Activated CD4-positive, alpha-beta T cell treated with anti-CD3 and anti-CD28 coated beads, Interleukin-10, Interleukin-2, amounts not matched to agents 100 ng/mL and 50 ng/mL, durations not matched to agents 16 hours and 8 hours (primary cell): ENCODE data around the gene YTHDF2.
"Not testable (repeated sequence)": the region's sequence is repeated elsewhere in the genome, so short reads cannot be mapped to it uniquely, and the experiment has no call there.

Experiments used
- DNase-seq: peaks from one replicate; pipeline ENCODE4 v3.0.0-alpha.2; 2020

YTHDF2 gene

DNA sequence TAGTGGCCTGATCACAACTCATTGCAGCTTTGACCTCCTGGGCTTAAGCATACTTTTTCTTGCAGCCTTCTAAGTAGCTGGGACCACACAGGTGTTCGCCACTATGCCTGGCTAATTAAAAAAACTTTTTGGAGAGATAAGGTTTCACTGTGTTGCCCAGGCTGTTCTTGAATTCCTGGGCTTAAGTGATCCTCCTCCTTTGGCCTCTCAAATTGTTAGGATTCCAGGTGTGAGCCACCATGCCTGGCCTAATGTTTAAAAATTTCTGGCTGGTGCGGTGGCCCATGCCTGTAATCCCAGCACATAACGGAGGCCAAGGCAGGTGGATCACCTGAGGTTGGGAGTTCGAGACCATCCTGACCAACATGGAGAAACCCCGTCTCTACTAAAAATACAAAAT is 24.4 kb downstream of the YTHDF2 start:
- DNase-seq: no peak

- no peak for DNase-seq
Observed at GRCh38 chr1:28766532-28767183, 29.9 kb downstream of the YTHDF2 start.

- no peak for DNase-seq
Observed at GRCh38 chr1:28770601-28771165, 33.9 kb downstream of the YTHDF2 start.

- not testable (repeated sequence) for DNase-seq
Observed at GRCh38 chr1:28771921-28772320, 35.2 kb downstream of the YTHDF2 start.

DNA sequence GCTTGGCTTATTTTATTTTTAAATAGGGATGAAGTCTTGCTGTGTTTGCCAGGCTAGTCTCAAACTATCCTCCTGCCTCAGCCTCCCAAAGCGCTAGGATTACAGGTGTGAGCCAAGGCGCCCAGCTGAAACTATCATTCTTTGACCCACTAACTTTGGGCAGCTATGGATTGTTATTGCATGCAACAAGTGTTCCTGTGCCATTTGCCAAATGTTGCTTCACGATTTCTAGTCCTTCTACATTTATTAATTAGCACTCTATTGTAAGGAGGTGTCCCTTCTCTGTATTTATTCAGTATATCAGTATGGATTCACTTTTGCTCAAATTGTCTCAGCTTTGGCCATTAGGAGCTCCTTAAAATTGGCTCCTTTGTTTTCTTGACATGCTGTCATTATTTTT is 36.4 kb downstream of the YTHDF2 start:
- no peak for DNase-seq

GRCh38 chr1:28775121-28775942 is 38.6 kb downstream of the YTHDF2 start:
- DNase-seq: peak; percentile 76

DNA sequence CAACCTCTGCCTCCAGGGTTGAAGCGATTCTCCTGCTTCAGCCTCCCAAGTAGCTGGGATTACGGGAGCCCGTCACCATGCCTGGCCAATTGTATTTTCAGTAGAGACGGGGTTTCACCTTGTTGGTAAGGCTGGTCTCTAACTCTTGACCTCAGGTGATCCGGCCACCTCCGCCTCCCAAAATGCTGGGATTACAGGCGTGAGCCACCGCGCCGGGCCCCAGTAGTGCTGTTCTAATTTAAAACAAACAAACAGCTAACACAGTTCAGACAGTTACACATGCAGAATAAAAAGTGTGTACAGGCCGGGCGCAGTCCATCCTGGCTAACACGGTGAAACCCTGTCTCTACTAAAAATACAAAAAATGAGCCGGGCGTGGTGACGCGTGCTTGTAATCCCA is 39.6 kb downstream of the YTHDF2 start:
- no peak for DNase-seq

DNA sequence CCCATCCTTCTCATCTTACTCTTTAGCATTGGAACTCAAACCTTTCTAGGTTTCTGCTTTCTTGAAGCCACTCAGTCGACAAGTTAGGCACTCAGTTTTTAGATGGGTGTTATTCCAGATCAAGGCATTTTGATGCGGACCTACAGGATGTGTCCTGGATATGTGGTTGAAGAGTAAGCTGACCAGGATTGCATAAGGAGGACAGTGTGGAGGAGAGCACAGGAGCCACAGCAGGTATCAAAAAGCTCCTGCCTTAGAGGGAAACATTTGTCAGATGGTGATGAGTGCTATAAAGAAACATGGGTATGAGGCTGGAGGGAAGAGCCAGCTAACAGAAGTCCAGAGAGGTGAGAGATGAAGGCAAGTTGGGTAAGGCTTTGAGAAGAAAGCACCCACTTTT is 41.3 kb downstream of the YTHDF2 start:
- DNase-seq: no peak

- DNase-seq: no peak
Observed at GRCh38 chr1:28779751-28780408, 43.1 kb downstream of the YTHDF2 start.

GRCh38 chr1:28781305-28781704 is 44.6 kb downstream of the YTHDF2 start:
- no peak for DNase-seq

DNA sequence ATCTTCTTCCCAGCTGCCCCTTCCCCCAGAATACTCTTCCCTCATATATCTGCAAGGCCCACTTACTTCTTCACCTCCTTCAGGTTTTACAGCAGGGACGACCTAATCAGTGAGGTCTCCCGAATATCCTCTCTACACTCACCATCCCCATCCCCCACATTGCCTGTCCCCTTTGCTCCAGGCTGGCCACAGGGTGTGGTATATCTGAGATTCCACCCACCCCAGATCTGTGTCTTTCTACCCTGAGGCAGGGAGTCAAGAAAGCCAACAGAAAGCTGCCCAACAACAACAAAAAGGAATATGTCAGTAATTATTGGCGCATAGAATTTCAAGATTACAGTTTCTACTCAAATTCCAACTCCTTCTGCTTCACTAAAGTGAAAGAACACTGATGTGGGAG is 45.3 kb downstream of the YTHDF2 start:
- DNase-seq: no peak

DNA sequence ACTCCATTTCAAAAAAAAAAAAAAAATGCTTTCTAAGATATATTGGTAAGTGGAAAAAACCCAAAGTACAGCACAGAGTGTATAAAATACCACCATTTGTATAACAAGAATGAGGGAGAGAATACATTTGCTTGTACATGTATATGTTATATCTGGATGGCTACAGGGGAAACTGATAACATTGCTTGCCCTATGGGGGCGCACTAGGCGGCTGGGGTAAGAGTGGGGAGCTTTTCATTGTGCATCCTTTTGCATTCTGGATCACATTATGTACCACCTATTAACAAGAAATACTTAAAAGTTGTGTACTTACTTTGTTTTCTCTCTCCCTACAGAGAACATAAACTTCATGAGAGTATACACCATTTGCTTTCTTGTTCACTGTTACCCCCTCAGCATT is 46.6 kb downstream of the YTHDF2 start:
- no peak for DNase-seq

DNA sequence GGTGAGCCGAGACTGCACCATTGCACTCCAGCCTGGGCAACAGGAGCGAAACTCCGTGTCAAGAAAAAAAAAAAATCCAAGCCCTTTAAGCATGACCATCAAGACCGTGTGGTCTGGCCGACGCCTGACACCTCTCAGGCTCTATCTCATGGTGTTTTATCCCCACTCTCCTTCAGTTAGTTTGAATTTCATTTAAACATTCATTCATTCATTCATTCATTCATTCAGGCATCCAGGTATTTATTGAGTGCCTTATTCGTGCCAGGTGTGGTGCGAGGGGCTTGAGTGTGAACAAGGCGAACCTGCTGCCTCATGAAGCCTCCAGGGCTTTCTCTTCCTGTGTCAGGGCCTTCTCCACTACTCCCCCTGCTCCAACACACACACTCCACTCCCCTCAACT is 52.7 kb downstream of the YTHDF2 start:
- DNase-seq: no peak

GRCh38 chr1:28789816-28790215 is 53.1 kb downstream of the YTHDF2 start:
- DNase-seq: no peak

- no peak for DNase-seq
Observed at GRCh38 chr1:28790377-28791035, 53.8 kb downstream of the YTHDF2 start.

DNA sequence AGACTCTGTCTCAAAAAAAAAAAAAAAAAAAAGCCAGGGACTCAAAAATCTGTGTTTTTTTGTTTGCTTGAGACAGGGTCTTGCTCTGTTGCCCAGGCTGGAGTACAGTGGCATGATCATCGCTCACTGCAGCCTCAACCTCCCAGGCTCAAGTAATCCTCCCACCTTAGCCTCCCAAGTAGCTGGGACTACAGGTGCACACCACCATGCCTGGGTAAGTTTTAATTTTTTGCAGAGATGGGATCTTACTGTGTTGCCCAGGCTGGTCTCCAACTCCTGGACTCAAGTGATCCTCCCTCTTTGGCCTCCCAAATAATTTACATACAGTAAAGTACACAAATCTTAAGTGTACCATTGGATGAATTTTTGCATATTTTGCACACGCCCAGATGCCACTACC is 55.2 kb downstream of the YTHDF2 start:
- DNase-seq: not testable (repeated sequence)

DNA sequence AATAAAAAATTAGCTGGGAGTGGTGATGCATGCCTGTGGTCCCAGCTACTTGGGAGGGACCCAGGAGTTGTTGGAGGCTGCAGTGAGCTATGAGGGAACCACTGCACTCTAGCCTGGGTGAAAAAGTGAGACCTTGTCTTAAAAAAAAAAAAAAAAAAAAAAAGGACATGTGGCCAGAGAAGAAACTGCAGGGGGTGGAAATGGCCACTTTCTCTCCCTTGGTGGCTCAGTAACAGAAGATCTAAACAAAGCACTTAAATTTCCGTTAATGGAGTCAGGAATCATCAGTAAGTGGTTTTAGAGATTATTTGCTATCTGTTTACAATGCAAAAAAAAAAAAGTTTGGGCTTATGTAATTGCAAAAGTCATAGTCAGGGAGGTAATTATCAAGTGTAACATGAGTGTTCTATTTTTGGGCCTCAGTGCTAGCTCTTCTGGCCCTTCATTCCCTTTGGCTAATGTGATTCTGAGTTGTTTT is 55.9 kb downstream of the YTHDF2 start:
- DNase-seq: no peak

GRCh38 chr1:28794582-28794981 is 57.8 kb downstream of the YTHDF2 start:
- DNase-seq: not testable (repeated sequence)

DNA sequence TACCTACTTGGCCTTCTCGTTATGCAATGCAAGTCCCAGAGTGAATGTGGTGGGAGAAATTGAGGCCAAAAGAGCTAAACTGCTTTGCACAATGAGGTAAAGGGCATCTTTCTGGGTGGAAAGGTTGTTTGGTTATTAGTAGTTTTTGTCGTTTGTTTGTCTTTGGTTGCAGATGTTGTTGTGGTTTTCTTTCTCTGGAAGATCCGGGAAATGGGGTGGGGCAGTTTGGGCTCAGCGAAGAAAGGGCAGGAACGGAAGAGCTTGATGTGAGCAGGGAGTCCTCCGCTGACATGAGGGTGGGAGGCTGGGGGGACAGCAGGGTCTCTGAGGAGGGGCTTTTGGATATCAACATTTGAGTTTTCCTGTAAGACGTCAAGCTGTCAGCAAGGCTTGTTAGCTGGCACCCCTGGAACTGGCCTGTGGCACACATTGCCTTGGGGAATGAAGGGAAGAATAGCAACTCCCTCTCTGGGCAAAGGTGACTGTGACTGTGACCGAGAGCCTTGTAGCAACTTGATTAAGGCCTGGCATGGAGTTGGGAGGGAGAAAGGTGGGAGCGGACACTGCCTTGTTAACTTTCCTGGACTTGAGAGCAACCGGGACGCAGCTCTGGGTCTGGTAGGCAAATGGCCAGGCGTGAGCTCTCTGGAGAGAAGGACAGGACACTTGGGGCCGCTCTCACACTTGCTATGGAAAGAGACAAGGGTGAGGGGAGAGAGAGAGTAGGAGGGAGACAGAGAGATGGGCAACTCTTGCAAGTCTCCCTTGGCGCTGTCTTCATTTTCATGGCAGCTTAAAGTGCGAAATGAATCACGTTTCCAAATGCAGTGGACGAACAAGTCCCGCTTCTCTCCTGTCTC is 59.8 kb downstream of the YTHDF2 start:
- DNase-seq: no peak

DNA sequence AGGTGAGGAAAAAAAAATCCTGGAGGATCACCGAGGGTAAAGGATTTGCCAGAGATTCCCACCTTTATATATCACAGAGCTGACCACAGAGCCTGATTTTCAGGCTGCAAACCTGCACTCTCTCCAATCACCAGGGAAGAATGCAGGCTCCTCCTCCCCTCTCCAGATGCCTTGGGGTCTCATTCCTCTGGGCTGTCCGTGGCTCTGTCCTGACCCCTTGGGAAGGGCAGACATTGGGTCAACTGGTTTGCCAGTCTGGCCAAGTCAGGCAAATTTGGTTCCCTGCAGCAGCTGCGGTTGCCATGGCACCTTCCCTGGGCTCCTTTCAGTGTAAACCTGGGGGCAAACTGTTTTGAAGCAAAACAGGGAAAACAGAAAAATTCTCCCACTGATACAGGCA is 63.6 kb downstream of the YTHDF2 start:
- no peak for DNase-seq

- DNase-seq: no peak
Observed at GRCh38 chr1:28801461-28801860, 64.7 kb downstream of the YTHDF2 start.

GRCh38 chr1:28803051-28803450 is 66.3 kb downstream of the YTHDF2 start:
- DNase-seq: no peak
